ENCODE data around the gene ELOVL4. TPM values are rescaled to one million over a fixed set of nuclear protein-coding genes. Genes with fewer than 3 reads are reported as not detected.

Gene ELOVL4
- total and polyA plus RNA-seq, 2 of the 4 experiments (the other 2 are of a cell fraction), result 2.2 to 2.3 TPM

DNA sequence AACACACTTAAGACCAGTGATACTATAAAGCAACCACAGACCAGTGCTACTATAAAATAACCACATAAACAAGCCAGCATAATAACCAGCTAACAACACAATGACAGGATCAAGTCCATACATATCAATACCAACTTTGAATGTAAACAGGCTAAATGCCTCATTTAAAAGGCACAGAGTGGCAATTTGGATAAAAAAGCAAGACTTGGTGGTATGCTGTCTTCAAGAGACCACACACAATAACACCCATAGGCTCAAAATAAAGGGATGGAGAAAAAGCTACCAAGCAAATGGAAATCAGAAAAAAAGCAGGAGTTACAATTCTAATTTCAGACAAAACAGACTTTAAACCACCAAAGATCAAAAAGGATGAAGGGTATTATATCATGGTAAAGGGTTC, 19.8 kb upstream of the ELOVL4 start:
- ChIA-PET CTCF (interaction anchor here (2.0 kb wide), 1 partner anchor 18 kb away, joined by 6 read pairs; no protein-coding TSS in a partner anchor), POLR2A (ENCODE audit: unreplicated experiment) (no interaction called here)
- no peak overlapping the region for H3K23ac ChIP-seq (ENCODE audit: low read depth, low read length)

More for the DNA sequence above, 19.8 kb upstream of the ELOVL4 start:
- Histone ChIP-seq H2BK120ac (ENCODE audit: low read depth, low read length) (no peak overlapping the region), H3K27ac (ENCODE audit: insufficient read depth, low read length) (no peak overlapping the region), H4K8ac (ENCODE audit: low read depth in 2 of 2, low read length in 2 of 2) (no peak overlapping the region), H2AFZ (replicated peaks; ENCODE audit: low read length, poor library complexity) (no peak overlapping the region), H2BK20ac (ENCODE audit: low read depth, low read length) (no peak overlapping the region), H2BK15ac (ENCODE audit: low read depth, low read length) (no peak overlapping the region), H2AK9ac (replicated peaks; ENCODE audit: low read depth, low read length, poor library complexity) (no peak overlapping the region), H3K9ac (ENCODE audit: low read depth, low read length) (no peak overlapping the region), H3K4ac (ENCODE audit: low read depth, low read length) (no peak overlapping the region), H4K5ac (ENCODE audit: low read depth, low read length) (no peak overlapping the region), H3K9me3 (ENCODE audit: control insufficient read depth, insufficient read depth, low read length) (no peaks in the 10 kb centered on the region), H3K4me1 (ENCODE audit: control insufficient read depth, insufficient read depth, low read length) (no peaks in the 10 kb centered on the region), H3K4me2 (ENCODE audit: low read depth, low read length) (no peak overlapping the region), H3K9me1 (ENCODE audit: insufficient read depth, low read length) (no peaks in the 10 kb centered on the region), H3K27me3 (ENCODE audit: control insufficient read depth, insufficient read depth, low read length) (no peaks in the 10 kb centered on the region), H3K36me3 (ENCODE audit: control insufficient read depth, insufficient read depth, low read length) (no peaks in the 10 kb centered on the region), H2AK5ac (ENCODE audit: low read depth, low read length) (no peak overlapping the region), H4K20me1 (ENCODE audit: insufficient read depth, low read length) (no peaks in the 10 kb centered on the region), H3K56ac (ENCODE audit: extremely low read depth, insufficient read depth, low read length) (no peak overlapping the region), H3K14ac (replicated peaks; ENCODE audit: low read depth, low read length) (no peak overlapping the region), H2BK5ac (ENCODE audit: low read depth, low read length, poor library complexity, severe bottlenecking) (no peak overlapping the region), H3K4me3 (ENCODE audit: insufficient read depth, low read depth, low read length) (no peak overlapping the region), H4K91ac (ENCODE audit: insufficient read depth, low read depth, low read length) (no peak overlapping the region), H3K18ac (ENCODE audit: low read depth, low read length) (no peak overlapping the region), H3K79me1 (ENCODE audit: low read depth in 1 of 2, low read length in 2 of 2) (no peaks in the 10 kb centered on the region)
- in situ Hi-C loops (cut with MboI; ENCODE audit: low sequenced_read_pairs) (no loop called here), dilution Hi-C loops (cut with HindIII; ENCODE audit: low sequenced_read_pairs, unreplicated experiment) (loop anchor here (25.0 kb wide), 1 partner anchor 120 kb away; no protein-coding TSS in a partner anchor), intact Hi-C loops (cut with micrococcal nuclease) (no loop called here)
- no peak for TF ChIP-seq RFX5 (IDR thresholded peaks at IDR 0.05; ENCODE audit: low read depth, low read length)
- TF ChIP-seq CEBPB (IDR thresholded peaks at IDR 0.05; ENCODE audit: low read depth, low read length), result no peak
- TF ChIP-seq BHLHE40 (IDR thresholded peaks at IDR 0.05; ENCODE audit: low read depth, low read length), result no peak
- no peak for TF ChIP-seq SMC3 (IDR thresholded peaks at IDR 0.05; ENCODE audit: low read depth, low read length)
- TF ChIP-seq, protein P1, sequence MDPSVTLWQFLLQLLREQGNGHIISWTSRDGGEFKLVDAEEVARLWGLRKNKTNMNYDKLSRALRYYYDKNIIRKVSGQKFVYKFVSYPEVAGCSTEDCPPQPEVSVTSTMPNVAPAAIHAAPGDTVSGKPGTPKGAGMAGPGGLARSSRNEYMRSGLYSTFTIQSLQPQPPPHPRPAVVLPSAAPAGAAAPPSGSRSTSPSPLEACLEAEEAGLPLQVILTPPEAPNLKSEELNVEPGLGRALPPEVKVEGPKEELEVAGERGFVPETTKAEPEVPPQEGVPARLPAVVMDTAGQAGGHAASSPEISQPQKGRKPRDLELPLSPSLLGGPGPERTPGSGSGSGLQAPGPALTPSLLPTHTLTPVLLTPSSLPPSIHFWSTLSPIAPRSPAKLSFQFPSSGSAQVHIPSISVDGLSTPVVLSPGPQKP (IDR thresholded peaks at IDR 0.05; ENCODE audit: borderline replicate concordance, low read depth, low read length), result no peak
- no peak for TF ChIP-seq MXI1 (IDR thresholded peaks at IDR 0.05; ENCODE audit: borderline replicate concordance, low read depth, low read length)
- TF ChIP-seq RAD21 (IDR thresholded peaks at IDR 0.05; ENCODE audit: low read length), result no peak
- TF ChIP-seq, protein P2, sequence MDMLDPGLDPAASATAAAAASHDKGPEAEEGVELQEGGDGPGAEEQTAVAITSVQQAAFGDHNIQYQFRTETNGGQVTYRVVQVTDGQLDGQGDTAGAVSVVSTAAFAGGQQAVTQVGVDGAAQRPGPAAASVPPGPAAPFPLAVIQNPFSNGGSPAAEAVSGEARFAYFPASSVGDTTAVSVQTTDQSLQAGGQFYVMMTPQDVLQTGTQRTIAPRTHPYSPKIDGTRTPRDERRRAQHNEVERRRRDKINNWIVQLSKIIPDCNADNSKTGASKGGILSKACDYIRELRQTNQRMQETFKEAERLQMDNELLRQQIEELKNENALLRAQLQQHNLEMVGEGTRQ (IDR thresholded peaks at IDR 0.05; ENCODE audit: low read depth, low read length), result no peak
- TF ChIP-seq MAFK (IDR thresholded peaks at IDR 0.05; ENCODE audit: low read depth, low read length), result no peak
- TF ChIP-seq POLR2A (IDR thresholded peaks at IDR 0.05; ENCODE audit: low read depth, low read length), result no peak
- no peak for TF ChIP-seq NFE2L2 (IDR thresholded peaks at IDR 0.05; ENCODE audit: low read depth, low read length)
- no peak for TF ChIP-seq CHD1 (IDR thresholded peaks at IDR 0.05; ENCODE audit: low read depth, low read length)
- TF ChIP-seq MAZ (IDR thresholded peaks at IDR 0.05; ENCODE audit: borderline replicate concordance, low read depth, low read length), result no peak
- no peak for TF ChIP-seq FOS (IDR thresholded peaks at IDR 0.05; ENCODE audit: low read depth, low read length)
- TF ChIP-seq, protein P3, sequence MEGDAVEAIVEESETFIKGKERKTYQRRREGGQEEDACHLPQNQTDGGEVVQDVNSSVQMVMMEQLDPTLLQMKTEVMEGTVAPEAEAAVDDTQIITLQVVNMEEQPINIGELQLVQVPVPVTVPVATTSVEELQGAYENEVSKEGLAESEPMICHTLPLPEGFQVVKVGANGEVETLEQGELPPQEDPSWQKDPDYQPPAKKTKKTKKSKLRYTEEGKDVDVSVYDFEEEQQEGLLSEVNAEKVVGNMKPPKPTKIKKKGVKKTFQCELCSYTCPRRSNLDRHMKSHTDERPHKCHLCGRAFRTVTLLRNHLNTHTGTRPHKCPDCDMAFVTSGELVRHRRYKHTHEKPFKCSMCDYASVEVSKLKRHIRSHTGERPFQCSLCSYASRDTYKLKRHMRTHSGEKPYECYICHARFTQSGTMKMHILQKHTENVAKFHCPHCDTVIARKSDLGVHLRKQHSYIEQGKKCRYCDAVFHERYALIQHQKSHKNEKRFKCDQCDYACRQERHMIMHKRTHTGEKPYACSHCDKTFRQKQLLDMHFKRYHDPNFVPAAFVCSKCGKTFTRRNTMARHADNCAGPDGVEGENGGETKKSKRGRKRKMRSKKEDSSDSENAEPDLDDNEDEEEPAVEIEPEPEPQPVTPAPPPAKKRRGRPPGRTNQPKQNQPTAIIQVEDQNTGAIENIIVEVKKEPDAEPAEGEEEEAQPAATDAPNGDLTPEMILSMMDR (conservative IDR thresholded peaks at IDR 0.05; ENCODE audit: low read depth, low read length), result no peak
- TF ChIP-seq RCOR1 (IDR thresholded peaks at IDR 0.05; ENCODE audit: insufficient replicate concordance, low read length), result no peak
- DNase-seq (no peak), ATAC-seq (ENCODE audit: low read depth) (no peak)
- BruUV-seq (replicated peaks), result no TSS peak

Data from IMR-90 (cell line).